Progenitor cell of endocrine pancreas (in vitro differentiated cells): ENCODE measurements around the gene KRT6C. TPM values are rescaled to one million over a fixed set of nuclear protein-coding genes. Genes with fewer than 3 reads are reported as not detected.
"Not testable (repeated sequence)": the region's sequence is repeated elsewhere in the genome, so short reads cannot be mapped to it uniquely, and the experiment has no call there.

Experiments
- DNase-seq: peaks from one replicate; pipeline ENCODE4 v3.0.0; 2021; ENCODE audit warnings: low spot score; ENCODE audit not compliant: unreplicated experiment
- H3K27ac Mint-ChIP-seq: 2 replicates; pipeline ENCODE4 v1.8.0; 2021; ENCODE audit warnings: mild to moderate bottlenecking, moderate library complexity, mixed read lengths
- H3K27me3 Mint-ChIP-seq: 2 replicates; pipeline ENCODE4 v1.8.0; 2021; ENCODE audit warnings: mixed read lengths
- H3K36me3 Mint-ChIP-seq: 2 replicates; pipeline ENCODE4 v1.8.0; 2022; ENCODE audit warnings: mixed read lengths; ENCODE audit not compliant: insufficient read depth
- H3K4me1 Mint-ChIP-seq: 2 replicates; pipeline ENCODE4 v1.8.0; 2021; ENCODE audit warnings: low read depth, mixed read lengths
- H3K4me3 Mint-ChIP-seq: 2 replicates; pipeline ENCODE4 v1.8.0; 2021; ENCODE audit warnings: low read depth, mild to moderate bottlenecking, moderate library complexity, mixed read lengths
- H3K9me3 Mint-ChIP-seq: 2 replicates; pipeline ENCODE4 v1.8.0; 2021; ENCODE audit warnings: low read depth, mixed read lengths
- CTCF ChIP-seq: fragments of 200-600 bp; sonication (generic); IDR thresholded peaks from one replicate; pipeline ENCODE4 v1.5.0; 2021; ENCODE audit warnings: antibody characterized with exemption, mild to moderate bottlenecking; ENCODE audit not compliant: unreplicated experiment
- total RNA-seq: library from RNA; stranded (reverse); gene quantifications from 2 replicates; pipeline ENCODE4 v1.2.1, GENCODE V29; 2021

The KRT6C gene
- total RNA-seq, 1 donor from 2014 or later, result not detected

- no peaks in the 10 kb centered on the region for H3K9me3 Mint-ChIP-seq
- peaks cover 3% of the 10 kb centered on the region for H3K4me1 Mint-ChIP-seq
- H3K27ac Mint-ChIP-seq, result no peak within 1 kb of the TSS
- DNase-seq, result no peak
- H3K36me3 Mint-ChIP-seq, result no peaks in the 10 kb centered on the region
- no peak for TF ChIP-seq CTCF
- H3K27me3 Mint-ChIP-seq, result peaks cover 46% of the 10 kb centered on the region
- no peak within 1 kb of the TSS for H3K4me3 Mint-ChIP-seq
Observed at GRCh38 chr12:52493172-52493571, 19.6 kb upstream of the KRT6C start, which contains the start of gene KRT6A. Gene KRT6A (minus strand): TSS chr12:52493257. CDS start chr12:52493188, 69 bp downstream.

GRCh38 chr12:52492405-52492804 lies 18.8 kb upstream of the KRT6C start:
- H3K4me1 Mint-ChIP-seq, H3K36me3 Mint-ChIP-seq, H3K4me3 Mint-ChIP-seq, DNase-seq, H3K27ac Mint-ChIP-seq, H3K9me3 Mint-ChIP-seq: not testable (repeated sequence)
- peaks cover 44% of the 10 kb centered on the region for H3K27me3 Mint-ChIP-seq

- H3K36me3 Mint-ChIP-seq, H3K9me3 Mint-ChIP-seq, H3K4me1 Mint-ChIP-seq, H3K27ac Mint-ChIP-seq, H3K4me3 Mint-ChIP-seq, DNase-seq: not testable (repeated sequence)
- peaks cover 49% of the 10 kb centered on the region for H3K27me3 Mint-ChIP-seq
Observed at GRCh38 chr12:52491495-52491894, 17.9 kb upstream of the KRT6C start.

DNA sequence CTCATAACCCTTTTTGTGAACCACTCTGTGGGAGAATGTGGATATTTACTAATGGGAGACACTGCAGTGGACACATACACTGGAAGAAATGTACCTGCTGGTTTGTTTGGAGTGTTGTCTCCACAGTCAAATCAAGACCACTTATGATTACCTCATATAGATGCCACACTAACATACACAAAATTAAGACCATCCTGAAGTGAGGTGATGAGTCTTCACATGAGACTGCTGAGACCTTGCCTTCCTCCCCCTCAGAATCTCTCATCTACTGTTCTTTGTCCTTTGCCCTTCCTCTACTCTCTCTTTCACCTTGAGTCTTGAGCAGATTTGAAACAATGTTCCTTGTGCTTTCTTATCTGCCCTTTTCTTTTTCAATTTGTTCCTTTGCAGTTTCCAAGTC lies 15.1 kb upstream of the KRT6C start:
- no peak for DNase-seq
- Mint-ChIP-seq H3K27me3 (peaks cover 45% of the 10 kb centered on the region), H3K4me1 (no peaks in the 10 kb centered on the region), H3K27ac (no peak overlapping the region), H3K36me3 (no peaks in the 10 kb centered on the region), H3K4me3 (no peak overlapping the region), H3K9me3 (peaks cover 8% of the 10 kb centered on the region)
- no peak for TF ChIP-seq CTCF

- H3K4me1 Mint-ChIP-seq, H3K27ac Mint-ChIP-seq, H3K36me3 Mint-ChIP-seq, H3K4me3 Mint-ChIP-seq, DNase-seq, H3K9me3 Mint-ChIP-seq: not testable (repeated sequence)
- peaks cover 51% of the 10 kb centered on the region for H3K27me3 Mint-ChIP-seq
Observed at GRCh38 chr12:52487744-52488443, 14.3 kb upstream of the KRT6C start.

DNA sequence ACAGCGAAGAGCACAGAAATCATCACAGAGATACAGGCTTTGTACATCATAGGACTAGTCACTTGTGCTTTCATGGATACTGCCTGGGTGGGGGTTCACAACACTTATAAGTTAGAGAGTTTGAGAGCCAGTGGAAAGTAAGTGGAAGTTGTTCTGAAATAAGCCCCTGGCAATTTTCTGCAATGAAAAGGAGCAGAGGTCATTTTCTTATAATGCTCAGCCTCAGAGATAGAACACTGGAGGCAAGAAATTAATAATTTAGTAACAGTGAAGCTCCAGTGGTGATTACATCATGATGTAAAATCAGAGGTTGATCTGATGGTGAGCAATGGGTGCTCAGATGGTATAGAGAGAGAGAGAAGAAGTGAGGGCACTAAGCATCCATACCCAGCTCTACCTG lies 13.6 kb upstream of the KRT6C start:
- TF ChIP-seq CTCF, result no peak
- peaks cover 8% of the 10 kb centered on the region for H3K9me3 Mint-ChIP-seq
- no peak overlapping the region for H3K4me3 Mint-ChIP-seq
- peaks cover 52% of the 10 kb centered on the region for H3K27me3 Mint-ChIP-seq
- H3K36me3 Mint-ChIP-seq, result no peaks in the 10 kb centered on the region
- no peak overlapping the region for H3K27ac Mint-ChIP-seq
- DNase-seq, result no peak
- no peaks in the 10 kb centered on the region for H3K4me1 Mint-ChIP-seq
